HEK293 (cell line): Measurements from ENCODE around the gene TMLHE.

Experiments used
- CTCF ChIA-PET: fragments of 350-600 bp; formaldehyde crosslinking; extraction: SDS; loops from one replicate; lab custom pipeline; 2021; ENCODE audit warnings: antibody characterized with exemption; lab: Yijun Ruan, JAX
- POLR2A ChIA-PET: fragments of 300-600 bp; formaldehyde crosslinking; extraction: SDS; loops from one replicate; lab custom pipeline; 2020; ENCODE audit warnings: antibody characterized with exemption, inconsistent platforms; lab: Yijun Ruan, JAX
- H3K27ac ChIP-seq: fragments of 200-500 bp; sonication (Bioruptor generic); 2 replicates; pipeline ENCODE4 v1.5.1; 2014; ENCODE audit warnings: low read depth, low read length, control low read depth, inconsistent platforms; ENCODE audit errors: extremely low read depth
- H3K36me3 ChIP-seq, 2 experiments: fragments of 200-500 bp in 1 of 2; sonication (Bioruptor generic) in 1 of 2; 1 replicate in 1 of 2; 2 replicates in 1 of 2; pipeline ENCODE4 v1.5.1; 2014 to 2017; ENCODE audit warnings: inconsistent platforms in 2 of 2, low read length in 2 of 2; ENCODE audit not compliant: control insufficient read depth in 2 of 2, insufficient read depth in 1 of 2
- H3K4me1 ChIP-seq: fragments of 200-500 bp; sonication (Bioruptor generic); 2 replicates; pipeline ENCODE4 v1.5.1; 2014; ENCODE audit warnings: mild to moderate bottlenecking, low read length, inconsistent platforms; ENCODE audit not compliant: control insufficient read depth, insufficient read depth
- H3K4me3 ChIP-seq: 2 replicates; pipeline ENCODE4 v1.5.1; 2011; ENCODE audit warnings: low read depth, mild to moderate bottlenecking, control low read depth, low read length, moderate library complexity
- H3K9me3 ChIP-seq: fragments of 200-500 bp; sonication (Bioruptor generic); 2 replicates; pipeline ENCODE4 v1.5.1; 2014; ENCODE audit warnings: low read depth, low read length, inconsistent platforms; ENCODE audit not compliant: control insufficient read depth, insufficient read depth
- KLF1 ChIP-seq: fragments of 450-650 bp; formaldehyde crosslinking; IDR thresholded peaks from 2 replicates; pipeline ENCODE4 v1.5.1; 2016; ENCODE audit warnings: missing biosample characterization, missing genetic modification characterization
- RBAK ChIP-seq: fragments of 450-650 bp; formaldehyde crosslinking; IDR thresholded peaks from 2 replicates; pipeline ENCODE4 v1.5.1; 2016; ENCODE audit warnings: missing biosample characterization, missing genetic modification characterization
- SCRT1 ChIP-seq: fragments of 450-650 bp; formaldehyde crosslinking; IDR thresholded peaks from 2 replicates; pipeline ENCODE4 v1.5.1; 2016; ENCODE audit warnings: missing biosample characterization, missing genetic modification characterization, borderline replicate concordance
- SCRT2 ChIP-seq: fragments of 450-650 bp; formaldehyde crosslinking; IDR thresholded peaks from 2 replicates; pipeline ENCODE4 v1.5.1; 2016; ENCODE audit warnings: missing biosample characterization, missing genetic modification characterization
- ZBTB17 ChIP-seq: fragments of 450-650 bp; formaldehyde crosslinking; IDR thresholded peaks from 2 replicates; pipeline ENCODE4 v1.5.1; 2016; ENCODE audit warnings: missing biosample characterization, missing genetic modification characterization
- ZBTB44 ChIP-seq: fragments of 450-650 bp; IDR thresholded peaks from 2 replicates; pipeline ENCODE4 v1.5.1; 2018; ENCODE audit warnings: missing biosample characterization, mild to moderate bottlenecking, missing genetic modification characterization
- ZBTB7A ChIP-seq: fragments of 450-650 bp; formaldehyde crosslinking; IDR thresholded peaks from 2 replicates; pipeline ENCODE4 v1.5.1; 2016; ENCODE audit warnings: low read depth, missing biosample characterization, missing genetic modification characterization
- ZNF148 ChIP-seq: fragments of 450-650 bp; formaldehyde crosslinking; IDR thresholded peaks from 2 replicates; pipeline ENCODE4 v1.5.0; 2017; ENCODE audit warnings: missing biosample characterization, missing genetic modification characterization, borderline replicate concordance
- ZNF155 ChIP-seq: fragments of 450-650 bp; formaldehyde crosslinking; IDR thresholded peaks from 2 replicates; pipeline ENCODE4 v1.5.1; 2016; ENCODE audit warnings: missing biosample characterization, missing genetic modification characterization
- ZNF23 ChIP-seq: fragments of 450-650 bp; formaldehyde crosslinking; IDR thresholded peaks from 2 replicates; pipeline ENCODE4 v1.5.1; 2016; ENCODE audit warnings: missing biosample characterization, missing genetic modification characterization, borderline replicate concordance
- ZNF26 ChIP-seq: fragments of 450-650 bp; formaldehyde crosslinking; IDR thresholded peaks from 2 replicates; pipeline ENCODE4 v1.5.1; 2016; ENCODE audit warnings: missing biosample characterization, missing genetic modification characterization
- ZNF311 ChIP-seq: fragments of 450-650 bp; formaldehyde crosslinking; IDR thresholded peaks from 2 replicates; pipeline ENCODE4 v1.5.1; 2017; ENCODE audit warnings: missing biosample characterization, missing genetic modification characterization, borderline replicate concordance
- ZNF341 ChIP-seq: fragments of 450-650 bp; formaldehyde crosslinking; IDR thresholded peaks from 2 replicates; pipeline ENCODE4; 2016; ENCODE audit warnings: low read depth, missing biosample characterization, missing genetic modification characterization
- ZNF416 ChIP-seq: fragments of 450-650 bp; formaldehyde crosslinking; IDR thresholded peaks from 2 replicates; pipeline ENCODE4 v1.5.1; 2016; ENCODE audit warnings: missing biosample characterization, missing genetic modification characterization
- ZNF510 ChIP-seq: fragments of 450-650 bp; formaldehyde crosslinking; IDR thresholded peaks from 2 replicates; pipeline ENCODE4 v1.5.1; 2018; ENCODE audit warnings: mild to moderate bottlenecking, missing genetic modification characterization, missing biosample characterization; ENCODE audit not compliant: insufficient replicate concordance
- ZNF560 ChIP-seq: fragments of 450-650 bp; formaldehyde crosslinking; IDR thresholded peaks from 2 replicates; pipeline ENCODE4 v1.5.1; 2017; ENCODE audit warnings: missing biosample characterization, missing genetic modification characterization, borderline replicate concordance
- ZNF561 ChIP-seq: fragments of 450-650 bp; IDR thresholded peaks from 2 replicates; pipeline ENCODE4 v1.5.1; 2018; ENCODE audit warnings: missing biosample characterization, missing genetic modification characterization, borderline replicate concordance
- ZNF629 ChIP-seq: fragments of 450-650 bp; formaldehyde crosslinking; IDR thresholded peaks from 2 replicates; pipeline ENCODE4 v1.5.1; 2017; ENCODE audit warnings: missing biosample characterization, missing genetic modification characterization
- ZNF670 ChIP-seq: fragments of 450-650 bp; formaldehyde crosslinking; IDR thresholded peaks from 2 replicates; pipeline ENCODE4 v1.5.1; 2016; ENCODE audit warnings: missing biosample characterization, missing genetic modification characterization, low read depth

The TMLHE gene

GRCh38 chrX:155613927-155614559, 1.3 kb upstream of the TMLHE start:
- Histone ChIP-seq H3K36me3 (no peaks in the 10 kb centered on the region; a peak in 1 of 3 replicates), H3K4me1 (no peaks in the 10 kb centered on the region), H3K4me3 (no peak overlapping the region), H3K27ac (no peak overlapping the region), H3K9me3 (no peaks in the 10 kb centered on the region; the same call in 1 of the 2 replicates)
- POLR2A ChIA-PET = no interaction called here
- TF ChIP-seq SCRT2 (tag by site-specific recombination) (peak; percentile 78), SCRT1 (tag by site-specific recombination) (peak; percentile 61; the same call in 1 of the 2 replicates), ZBTB44 (tag by site-specific recombination) (no peak), RBAK (no peak), ZNF311 (tag by site-specific recombination) (no peak)
- CTCF ChIA-PET = no interaction called here

GRCh38 chrX:155611302-155611701, 1.4 kb downstream of the TMLHE start:
- no peak for TF ChIP-seq ZNF560 (tag by site-specific recombination)
- TF ChIP-seq ZNF23 = no peak
- TF ChIP-seq ZNF26 (tag by site-specific recombination) = no peak
- no peak for TF ChIP-seq ZNF561 (tag by site-specific recombination)
- no peak for TF ChIP-seq ZBTB17 (tag by site-specific recombination)
- no peak for TF ChIP-seq ZNF148 (tag by site-specific recombination)
- no peak for TF ChIP-seq KLF1 (tag by site-specific recombination)
- no peak for TF ChIP-seq ZNF510 (tag by site-specific recombination)
- TF ChIP-seq ZNF629 = no peak
- no peak for TF ChIP-seq ZNF670 (tag by site-specific recombination)
- TF ChIP-seq ZNF416 = no peak
- no peak for TF ChIP-seq ZNF341 (tag by site-specific recombination)
- no peak for TF ChIP-seq ZBTB7A (tag by site-specific recombination)
- no peak for TF ChIP-seq ZNF155
- TF ChIP-seq, all 188 proteins: peak for 0
- no peak overlapping the region for H3K27ac ChIP-seq
- CTCF ChIA-PET = no interaction called here
- H3K36me3 ChIP-seq = no peaks in the 10 kb centered on the region; a peak in 1 of 3 replicates
- POLR2A ChIA-PET = no interaction called here
- no peaks in the 10 kb centered on the region; the same call in 1 of the 2 replicates for H3K9me3 ChIP-seq
- no peak overlapping the region for H3K4me3 ChIP-seq
- no peaks in the 10 kb centered on the region for H3K4me1 ChIP-seq
